Activated T-cell treated with anti-CD3 and anti-CD28 coated beads, Interleukin-2, amount 50 U/mL, for 1 hour (primary cell): ENCODE data around the gene ADGRG3.
A peak's percentile ranks its signal among the peaks of the same experiment; 100 is the strongest.
"Not testable (repeated sequence)": the region's sequence is repeated elsewhere in the genome, so short reads cannot be mapped to it uniquely, and the experiment has no call there.

Experiments
- DNase-seq: peaks from one replicate; pipeline ENCODE4 v3.0.0-alpha.2; 2020

Gene ADGRG3

GRCh38 chr16:57699481-57699880 lies 31.4 kb downstream of the ADGRG3 start:
- DNase-seq, result no peak

DNA sequence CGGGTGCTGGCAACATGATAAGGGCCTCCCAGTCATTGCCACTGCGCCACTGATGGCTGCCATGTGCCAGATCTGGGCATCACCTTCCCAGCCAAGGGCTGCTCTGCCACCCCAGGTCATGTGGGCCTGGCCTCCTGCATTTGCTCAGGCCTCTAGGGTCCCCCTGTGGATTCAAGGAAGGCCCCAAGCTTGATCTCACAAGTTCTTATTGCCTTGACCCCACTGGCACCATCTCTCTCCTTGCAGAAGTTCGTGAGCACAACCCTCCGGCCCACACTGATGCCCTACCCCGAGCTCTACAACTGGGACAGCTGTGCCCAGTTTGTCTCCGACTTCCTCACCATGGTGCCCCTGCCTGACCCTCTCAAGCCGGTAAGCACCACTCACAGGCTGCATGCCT lies 31.8 kb downstream of the ADGRG3 start:
- no peak for DNase-seq

- DNase-seq, result no peak
Observed at GRCh38 chr16:57700781-57701551, 32.9 kb downstream of the ADGRG3 start.

DNA sequence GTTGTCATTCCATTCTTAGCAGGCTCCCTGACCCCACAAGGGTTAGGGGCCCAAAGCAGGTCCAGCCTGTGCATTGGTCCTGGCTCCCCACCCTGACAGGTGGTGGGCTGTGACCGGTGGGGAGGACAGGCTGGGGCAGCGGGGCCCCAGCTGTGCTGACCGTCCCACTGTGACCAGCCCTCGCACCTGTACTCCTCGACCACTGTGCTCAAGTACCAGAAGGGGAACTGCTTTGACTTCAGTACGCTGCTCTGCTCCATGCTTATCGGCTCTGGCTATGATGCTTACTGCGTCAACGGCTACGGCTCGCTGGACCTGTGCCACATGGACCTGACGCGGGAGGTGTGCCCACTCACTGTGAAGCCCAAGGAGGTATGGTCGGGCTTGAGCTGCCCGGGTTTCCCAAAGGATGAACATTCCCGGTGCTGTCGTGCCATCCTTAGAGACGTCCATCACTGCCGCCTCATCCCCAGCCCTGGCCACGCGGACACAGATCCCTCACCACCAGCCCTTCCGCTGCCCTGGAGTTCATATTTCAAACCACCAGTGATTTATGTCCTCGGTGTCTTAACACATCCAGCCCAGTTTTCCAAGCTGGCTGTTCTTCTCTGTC lies 33.8 kb downstream of the ADGRG3 start:
- DNase-seq, result no peak

DNA sequence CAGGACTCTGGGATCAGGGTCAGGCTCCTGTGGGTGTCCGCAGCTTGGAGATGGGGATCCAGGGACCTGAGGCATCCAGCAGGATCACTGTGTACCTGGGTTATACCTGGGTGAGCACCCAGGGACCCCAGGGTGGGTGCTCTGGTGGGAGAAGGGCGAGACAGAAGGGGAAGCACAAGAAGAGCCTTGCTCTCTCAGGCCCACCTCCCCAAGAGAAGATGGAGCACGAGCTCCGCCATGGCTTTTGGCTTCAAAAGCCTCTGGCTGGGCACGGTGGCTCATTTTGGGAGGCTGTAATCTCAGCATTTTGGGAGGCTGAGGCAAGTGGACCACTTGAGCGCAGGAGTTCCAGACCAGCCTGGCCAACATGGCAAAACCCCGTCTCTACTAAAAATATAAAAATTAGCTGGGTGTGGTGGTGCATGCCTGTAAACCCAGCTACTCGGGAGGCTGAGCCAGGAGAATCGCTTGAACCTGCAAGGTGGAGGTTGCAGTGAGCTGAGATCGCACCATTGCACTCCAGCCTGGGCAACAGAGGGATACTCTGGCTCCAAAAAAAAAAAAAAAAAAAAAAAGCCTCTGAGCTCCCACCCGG lies 35.4 kb downstream of the ADGRG3 start:
- no peak for DNase-seq

DNA sequence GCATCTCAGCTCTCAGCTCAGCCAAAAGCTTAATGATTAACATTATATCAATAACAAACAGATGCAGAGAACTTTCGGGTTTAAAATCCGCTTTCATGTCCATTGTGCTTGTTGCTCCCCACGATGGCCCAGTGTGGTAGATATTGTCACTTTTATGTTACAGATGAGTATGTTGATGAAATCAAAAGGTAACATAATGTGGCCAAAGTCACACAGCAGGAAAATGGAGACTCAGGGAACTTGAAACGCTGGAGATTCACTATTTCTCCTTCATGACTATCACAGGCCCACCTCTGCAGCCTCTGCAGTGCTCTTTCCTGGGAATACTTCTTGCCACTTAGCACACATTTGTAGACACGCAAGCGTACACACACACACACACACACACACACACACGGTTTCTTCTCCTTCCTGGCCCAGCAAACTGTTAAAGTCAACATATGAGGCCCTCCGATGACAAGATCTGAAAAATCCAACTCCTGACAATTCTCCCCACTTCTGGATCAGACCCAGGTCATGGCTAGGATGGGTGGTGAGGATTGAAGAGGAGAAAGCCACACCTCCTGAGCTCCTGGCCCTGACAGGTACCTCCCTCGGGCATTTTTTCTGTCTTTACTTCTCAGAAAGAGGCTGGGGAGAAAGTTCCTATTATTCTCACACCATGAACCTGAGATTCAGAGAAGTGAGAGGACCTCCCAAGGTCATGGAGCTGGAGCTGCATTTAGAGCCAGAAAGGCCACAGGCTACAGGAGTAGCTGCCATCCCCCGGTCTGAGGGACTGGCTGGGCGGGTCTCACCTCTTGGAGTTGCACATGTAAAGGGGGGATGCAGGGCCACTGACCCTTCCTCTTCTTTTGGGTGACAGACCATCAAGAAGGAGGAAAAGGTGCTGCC lies 36.2 kb downstream of the ADGRG3 start:
- no peak for DNase-seq

DNA sequence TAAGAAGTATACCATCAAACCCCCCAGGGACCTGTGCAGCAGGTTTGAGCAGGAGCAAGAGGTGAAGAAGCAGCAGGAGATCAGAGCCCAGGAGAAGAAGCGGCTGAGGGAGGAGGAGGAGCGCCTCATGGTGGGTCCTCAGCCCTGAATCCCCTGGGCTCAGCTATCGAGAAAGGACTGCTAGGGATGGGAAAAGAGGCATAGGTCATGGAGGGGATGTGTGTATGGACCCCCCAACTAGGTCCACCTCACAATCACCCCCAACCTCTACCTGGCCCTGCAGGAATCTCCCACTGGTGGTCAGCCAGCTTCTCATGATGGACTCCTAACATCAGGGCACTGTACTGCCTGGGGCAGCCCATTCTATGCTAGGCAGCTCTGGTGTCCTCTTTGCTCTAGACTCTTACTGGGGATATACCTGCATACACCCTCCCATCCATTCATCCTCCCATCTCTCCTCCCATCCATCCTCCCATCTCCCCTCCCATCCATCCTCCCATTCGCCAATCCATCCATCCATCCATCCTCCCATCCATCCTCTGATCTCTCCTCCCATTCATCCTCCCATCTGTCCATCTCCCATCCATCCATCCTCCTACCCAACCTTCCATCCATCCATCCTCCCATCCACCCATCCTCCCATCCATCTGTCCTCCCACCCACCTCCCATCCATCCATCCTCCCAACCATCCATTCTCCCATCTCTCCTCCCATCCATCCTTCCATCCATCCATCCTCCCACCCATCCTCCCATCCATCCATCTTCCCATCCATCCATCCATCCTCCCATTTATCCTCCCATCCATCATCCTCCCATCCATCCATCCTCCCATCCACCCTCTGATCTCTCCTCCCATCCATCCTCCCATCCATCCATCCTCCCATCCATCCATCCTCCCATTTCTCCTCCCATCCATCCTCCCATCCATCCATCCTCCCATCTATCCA lies 37.1 kb downstream of the ADGRG3 start:
- DNase-seq, result no peak

DNA sequence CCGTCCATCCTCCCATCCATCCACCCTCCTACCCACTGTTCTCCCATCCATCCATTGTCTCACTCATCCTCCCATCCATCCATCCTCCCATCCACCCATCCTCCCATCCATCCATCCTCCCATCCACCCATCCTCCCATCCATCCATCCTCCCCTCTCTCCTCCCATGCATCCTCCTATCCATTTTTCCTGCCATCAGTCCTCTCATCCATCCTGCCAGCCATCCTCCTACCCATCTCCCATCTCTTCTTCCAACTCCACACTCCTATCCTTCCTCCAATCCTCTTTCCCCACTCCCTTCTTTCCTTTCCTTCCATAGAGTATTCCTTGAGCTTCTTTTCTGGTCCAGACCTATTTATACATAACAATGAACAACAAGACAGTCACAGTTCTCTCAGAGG lies 38.6 kb downstream of the ADGRG3 start:
- no peak for DNase-seq

GRCh38 chr16:57707331-57707730 lies 39.2 kb downstream of the ADGRG3 start:
- DNase-seq, result no peak

DNA sequence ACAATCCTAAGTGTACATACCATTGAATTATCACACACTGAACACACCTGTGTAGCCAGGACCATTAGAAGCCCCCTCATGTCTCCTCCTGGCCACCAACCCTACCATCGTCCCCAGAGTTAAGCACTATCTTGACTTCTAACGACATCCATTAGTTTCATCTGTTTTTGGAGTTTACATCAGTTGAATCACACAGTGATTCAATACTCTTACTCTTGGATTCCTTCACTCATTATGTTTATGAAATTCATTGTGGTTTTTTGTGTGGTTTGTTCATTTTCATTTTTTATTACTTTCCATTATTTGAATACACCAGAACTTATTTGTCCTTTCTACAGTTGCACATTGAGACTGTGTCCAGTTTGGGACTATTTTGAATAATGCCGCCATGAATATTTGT lies 40.1 kb downstream of the ADGRG3 start:
- DNase-seq, result no peak

- no peak for DNase-seq
Observed at GRCh38 chr16:57709663-57710062, 41.6 kb downstream of the ADGRG3 start.

DNA sequence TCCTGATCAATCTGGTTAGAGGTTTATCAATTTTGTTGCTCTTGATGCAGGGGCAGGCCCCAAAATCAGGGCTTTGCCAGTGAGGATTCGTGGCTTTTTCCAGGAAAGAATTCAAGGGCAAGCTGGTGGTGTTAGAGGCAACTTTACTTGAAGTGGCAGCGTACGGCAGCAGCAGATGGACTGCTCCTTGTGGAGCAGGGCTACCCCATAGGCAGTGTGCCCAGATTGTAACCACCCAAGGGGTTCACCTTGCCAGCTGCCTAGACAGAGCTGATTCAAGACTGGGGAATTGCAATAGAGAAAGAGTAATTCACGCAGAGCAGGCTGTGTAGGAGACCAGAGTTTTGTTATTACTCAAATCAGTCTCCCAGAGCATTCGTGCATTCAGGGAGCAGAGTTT lies 43.2 kb downstream of the ADGRG3 start:
- DNase-seq, result no peak

DNA sequence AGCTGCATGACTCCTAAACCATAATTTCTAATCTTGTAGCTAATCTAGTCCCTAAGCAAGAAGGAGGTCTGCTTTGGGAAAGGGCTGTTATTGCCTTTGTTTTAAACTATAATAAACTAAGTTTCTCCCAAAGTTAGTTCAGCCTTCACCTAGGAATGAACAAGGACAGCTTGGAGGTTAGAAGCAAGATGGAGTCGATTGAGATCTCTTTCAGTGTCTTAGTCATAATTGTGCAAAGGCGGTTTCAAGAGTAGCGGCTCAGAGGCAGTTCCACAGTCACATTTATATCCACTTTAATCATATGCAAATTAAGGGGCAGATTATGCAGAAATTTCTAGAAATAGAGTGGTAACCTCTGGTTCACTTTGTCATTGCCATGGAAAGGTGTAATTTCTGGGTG lies 43.9 kb downstream of the ADGRG3 start:
- DNase-seq, result no peak

DNA sequence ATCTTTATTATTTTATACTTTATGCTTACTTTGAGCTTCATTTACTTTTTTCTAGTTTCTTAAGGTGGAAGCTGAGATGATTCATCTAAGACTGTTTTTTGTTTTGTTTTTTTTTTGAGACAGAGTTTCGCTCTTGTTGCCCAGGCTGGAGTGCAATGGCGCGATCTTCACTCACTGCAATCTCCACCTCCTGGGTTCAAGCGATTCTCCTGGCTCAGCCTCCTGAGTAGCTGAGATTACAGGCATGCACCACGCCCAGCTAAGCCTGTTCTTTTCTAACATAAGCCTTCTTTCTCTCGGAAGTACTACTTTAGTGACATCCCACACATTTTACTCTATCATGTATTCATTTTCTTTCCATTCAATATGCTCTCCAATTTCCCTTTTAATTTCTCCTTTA lies 44.5 kb downstream of the ADGRG3 start:
- not testable (repeated sequence) for DNase-seq

GRCh38 chr16:57713596-57713995 lies 45.5 kb downstream of the ADGRG3 start:
- DNase-seq, result no peak

- DNase-seq, result no peak
Observed at GRCh38 chr16:57714047-57714446, 45.9 kb downstream of the ADGRG3 start.

DNA sequence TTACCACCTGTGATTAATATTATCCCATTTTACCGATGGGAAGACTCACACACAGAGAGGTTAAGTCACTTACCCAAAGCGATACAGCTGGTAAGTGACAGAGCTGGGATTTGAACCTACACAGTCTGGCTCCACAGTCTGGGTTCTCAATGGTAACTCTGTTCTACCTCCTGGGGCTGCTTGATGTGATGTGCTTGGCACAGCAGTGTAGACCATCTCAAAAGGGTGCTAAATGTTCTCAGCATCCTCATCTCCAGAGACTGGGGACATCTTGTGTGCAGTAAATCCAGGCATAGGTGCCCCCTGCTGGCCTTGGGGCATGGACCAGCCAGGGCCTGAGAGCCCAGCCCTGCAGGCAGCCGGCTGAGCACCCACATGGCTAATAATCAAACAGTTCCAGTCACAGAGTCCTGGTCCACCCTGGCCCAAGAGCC lies 52.1 kb downstream of the ADGRG3 start:
- peak; percentile 41 for DNase-seq

DNA sequence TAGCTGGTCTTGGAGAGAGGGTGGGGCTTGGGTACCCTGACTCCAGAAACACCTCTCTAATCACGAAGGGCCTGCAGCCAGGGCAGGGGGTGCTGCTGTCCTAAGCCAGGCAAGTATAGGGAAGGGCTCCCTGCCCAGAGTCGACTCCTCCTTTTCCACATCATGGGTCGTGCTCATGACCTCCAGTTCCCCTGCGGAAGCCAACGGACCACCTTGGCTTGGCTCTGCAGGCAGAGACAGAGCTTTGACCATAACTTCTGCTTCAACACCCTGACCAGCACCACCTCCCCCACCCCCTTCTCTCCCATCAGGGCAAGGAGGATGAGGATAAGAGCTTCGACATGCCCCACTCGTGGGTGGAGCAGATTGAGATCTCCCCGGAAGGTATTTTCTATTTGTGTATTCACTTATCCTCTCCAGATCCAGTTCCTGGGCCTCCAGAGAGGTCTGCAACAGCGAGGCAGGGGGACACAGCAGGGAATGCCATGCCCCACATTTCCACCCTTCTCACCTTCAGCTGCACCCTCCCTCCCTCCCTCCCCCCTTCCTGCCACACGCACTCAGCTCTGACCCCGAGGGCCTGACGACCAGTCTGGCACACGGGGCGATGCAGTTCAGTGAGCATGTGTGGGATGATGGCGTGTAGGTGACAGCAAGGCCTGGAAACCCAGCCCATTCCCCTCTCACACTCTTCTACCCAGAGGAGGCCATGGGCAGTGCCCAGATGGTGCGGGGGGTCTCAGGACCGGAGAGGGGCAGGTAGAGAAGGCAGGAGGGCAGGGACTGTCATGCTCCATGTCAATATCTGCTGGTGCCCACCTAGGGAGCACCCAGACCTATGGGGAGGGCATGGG lies 53.5 kb downstream of the ADGRG3 start:
- no peak for DNase-seq

DNA sequence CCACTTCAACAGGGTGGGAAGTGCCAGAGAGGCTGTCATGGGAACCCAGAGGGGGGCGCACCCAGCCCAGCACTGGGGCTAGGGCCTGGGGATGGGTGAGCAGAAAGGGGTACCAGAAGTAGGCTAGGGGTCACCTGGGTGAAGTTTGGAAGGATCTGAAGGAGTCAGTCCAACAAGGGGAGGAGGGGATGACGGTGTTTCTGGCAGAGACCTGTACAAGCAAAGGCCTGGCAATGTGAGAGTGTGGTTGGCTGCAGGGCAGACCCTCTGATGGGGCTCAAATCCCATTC lies 54.0 kb downstream of the ADGRG3 start:
- no peak for DNase-seq

DNA sequence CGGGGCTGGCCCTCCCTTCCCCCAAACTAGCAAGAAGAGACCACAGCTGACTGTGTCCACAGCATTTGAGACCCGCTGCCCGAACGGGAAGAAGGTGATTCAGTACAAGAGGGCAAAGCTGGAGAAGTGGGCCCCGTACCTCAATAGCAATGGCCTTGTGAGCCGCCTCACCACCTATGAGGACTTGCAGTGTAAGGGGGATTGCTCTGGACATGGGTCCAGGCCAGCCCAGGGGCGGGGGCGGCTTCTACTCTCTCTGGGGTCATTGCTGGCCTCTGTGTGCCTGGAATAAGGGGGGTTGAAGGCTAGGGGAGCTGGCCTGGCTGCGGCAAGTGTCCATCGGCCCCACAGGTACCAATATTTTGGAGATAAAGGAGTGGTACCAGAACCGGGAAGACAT lies 54.5 kb downstream of the ADGRG3 start:
- DNase-seq, result no peak

DNA sequence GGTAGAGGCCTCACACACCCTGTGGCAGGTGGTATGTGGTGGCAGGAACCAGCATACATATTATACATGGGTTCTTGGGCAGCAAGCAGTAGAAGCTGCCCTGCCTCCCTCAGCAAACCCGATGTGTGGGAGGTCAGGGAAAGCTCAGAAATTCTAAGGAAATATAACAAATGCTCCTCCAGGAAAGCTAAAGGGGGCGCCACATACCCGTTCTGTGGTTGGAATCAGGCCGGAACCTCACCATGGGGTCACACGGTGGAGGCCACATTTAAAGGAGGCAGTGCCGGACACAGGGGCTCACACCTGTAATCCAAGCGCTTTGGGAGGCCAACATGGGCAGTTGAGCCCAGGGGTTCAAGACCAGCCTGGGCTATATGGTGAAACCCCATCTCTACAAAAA lies 55.1 kb downstream of the ADGRG3 start:
- DNase-seq, result no peak
